HG03280 (cell line): ENCODE measurements around the gene IVL.

Experiments
- ATAC-seq: cut with Tn5 transposase; IDR thresholded peaks from one replicate; pipeline ENCODE4 v1.9.1; 2021; ENCODE audit warnings: mild to moderate bottlenecking, moderate library complexity; ENCODE audit not compliant: unreplicated experiment

IVL gene

GRCh38 chr1:152888126-152888525 is 20.2 kb upstream of the IVL start:
- ATAC-seq, result no peak

- ATAC-seq, result no peak
Observed at GRCh38 chr1:152899027-152899426, 9.3 kb upstream of the IVL start.

GRCh38 chr1:152899883-152900282 is 8.5 kb upstream of the IVL start:
- ATAC-seq, result no peak

GRCh38 chr1:152901631-152902030 is 6.7 kb upstream of the IVL start:
- ATAC-seq, result no peak

GRCh38 chr1:152902636-152903035 is 5.7 kb upstream of the IVL start:
- no peak for ATAC-seq

- no peak for ATAC-seq
Observed at GRCh38 chr1:152904688-152905440, 3.5 kb upstream of the IVL start.

GRCh38 chr1:152906023-152906565 is 2.3 kb upstream of the IVL start:
- ATAC-seq, result no peak

GRCh38 chr1:152909206-152909605 is 860 bp downstream of the IVL start:
- no peak for ATAC-seq

GRCh38 chr1:152912471-152912870 is 4.1 kb downstream of the IVL start:
- no peak for ATAC-seq

GRCh38 chr1:152912900-152913299 is 4.6 kb downstream of the IVL start:
- ATAC-seq, result no peak

- no peak for ATAC-seq
Observed at GRCh38 chr1:152917794-152918193, 9.4 kb downstream of the IVL start.

- ATAC-seq, result no peak
Observed at GRCh38 chr1:152919071-152919470, 10.7 kb downstream of the IVL start.

GRCh38 chr1:152924191-152924590 is 15.8 kb downstream of the IVL start:
- no peak for ATAC-seq

- no peak for ATAC-seq
Observed at GRCh38 chr1:152926091-152926490, 17.7 kb downstream of the IVL start.

- ATAC-seq, result no peak
Observed at GRCh38 chr1:152928671-152929070, 20.3 kb downstream of the IVL start.

- no peak for ATAC-seq
Observed at GRCh38 chr1:152932170-152932811, 23.9 kb downstream of the IVL start.

GRCh38 chr1:152933196-152933595 is 24.9 kb downstream of the IVL start:
- ATAC-seq, result no peak

GRCh38 chr1:152940614-152941013 is 32.3 kb downstream of the IVL start:
- ATAC-seq, result no peak

- no peak for ATAC-seq
Observed at GRCh38 chr1:152941037-152941711, 32.8 kb downstream of the IVL start.

- no peak for ATAC-seq
Observed at GRCh38 chr1:152942161-152942560, 33.8 kb downstream of the IVL start.

GRCh38 chr1:152946248-152946647 is 37.9 kb downstream of the IVL start:
- no peak for ATAC-seq
